Gastrocnemius medialis (tissue), 4 donors: ENCODE measurements around the gene KRT2. TPM values are rescaled to one million over a fixed set of nuclear protein-coding genes. Genes with fewer than 3 reads are reported as not detected.

Source experiments
- ATAC-seq, 2 donors: fragments of 150-250 bp; one replicate each; pipeline ENCODE4 v1.9.1; 2016
- DNase-seq, 2 donors: peaks; one replicate each; pipeline ENCODE4 v3.0.0-alpha.2; 2019
- H3K27ac ChIP-seq, 4 donors: fragments of 200-600 bp; sonication (generic); 1 replicate in 1 of 4; 2 replicates in 3 of 4; pipeline ENCODE4 v1.5.1; 2016 to 2018; ENCODE audit warnings: mild to moderate bottlenecking in 2 of 4, moderate library complexity in 1 of 4
- H3K27me3 ChIP-seq, 3 donors: fragments of 200-600 bp; sonication (generic) in 2 of 3; 1 replicate in 1 of 3; 2 replicates in 2 of 3; pipeline versions ENCODE4 v1.5.1 to v1.6.0; 2016 to 2019; ENCODE audit warnings: mild to moderate bottlenecking in 1 of 3, moderate library complexity in 1 of 3
- H3K36me3 ChIP-seq, 2 donors: fragments of 200-600 bp; sonication (generic) in 1 of 2; one replicate each; pipeline ENCODE4 v1.5.1; 2017 to 2018
- H3K4me1 ChIP-seq, 2 donors: fragments of 200-600 bp; sonication (generic) in 1 of 2; one replicate each; pipeline ENCODE4 v1.5.1; 2016 to 2017; ENCODE audit warnings: mild to moderate bottlenecking in 2 of 2
- H3K4me3 ChIP-seq, 4 donors: fragments of 200-600 bp; sonication (generic) in 3 of 4; 1 replicate in 1 of 4; 2 replicates in 3 of 4; pipeline ENCODE4 v1.5.1; 2016 to 2019; ENCODE audit warnings: mild to moderate bottlenecking in 2 of 4
- H3K9me3 ChIP-seq, 3 donors: fragments of 200-600 bp; sonication (generic) in 2 of 3; 1 replicate in 1 of 3; 2 replicates in 2 of 3; pipeline ENCODE4 v1.5.1; 2016 to 2019
- POLR2A ChIP-seq, 2 donors: fragments of 450-650 bp; IDR thresholded peaks; one replicate each; pipeline ENCODE4 v1.6.1; 2017; ENCODE audit warnings: antibody characterized with exemption in 2 of 2, mild to moderate bottlenecking in 2 of 2, moderate library complexity in 2 of 2
- in situ Hi-C, 4 donors: fragments of 200-750 bp; cut with MboI; loops; one replicate each; pipeline versions ENCODE4 v1.15.0 to v1.8.0; 2017; ENCODE audit warnings: low sequenced_read_pairs in 4 of 4
- intact Hi-C: fragments of 100-400 bp; cut with DNase I; formaldehyde crosslinking; loops from one replicate; pipeline ENCODE4 v1.15.1; 2023; ENCODE audit warnings: low total_unique reads
- total RNA-seq, 4 donors: library from RNA; depleted of rRNA; stranded (reverse); fragments of >200 nt; gene quantifications; one replicate each; pipeline versions ENCODE4 v1.1.0 to v1.2.3, GENCODE V29; 2016
- TF ChIP-seq, protein P1 (sequence below), 5 experiments: fragments of 450-650 bp in 3 of 5; fragments of 200-600 bp in 2 of 5; sonication (generic) in 2 of 5; IDR thresholded peaks in 4 of 5; conservative IDR thresholded peaks in 1 of 5; 1 replicate in 4 of 5; 2 replicates in 1 of 5; pipeline ENCODE4 v1.5.1; 2016 to 2019; ENCODE audit warnings: antibody characterized with exemption in 5 of 5, mild to moderate bottlenecking in 3 of 5, moderate library complexity in 3 of 5

KRT2 gene
- total RNA-seq: not detected

- DNase-seq (no peak), ATAC-seq (no peak)
- H3K4me1 ChIP-seq: no peaks in the 10 kb centered on the region
- H3K36me3 ChIP-seq: no peaks in the 10 kb centered on the region
- H3K27ac ChIP-seq: no peak within 1 kb of the TSS
- H3K4me3 ChIP-seq: no peak within 1 kb of the TSS
- TF ChIP-seq, protein P1, sequence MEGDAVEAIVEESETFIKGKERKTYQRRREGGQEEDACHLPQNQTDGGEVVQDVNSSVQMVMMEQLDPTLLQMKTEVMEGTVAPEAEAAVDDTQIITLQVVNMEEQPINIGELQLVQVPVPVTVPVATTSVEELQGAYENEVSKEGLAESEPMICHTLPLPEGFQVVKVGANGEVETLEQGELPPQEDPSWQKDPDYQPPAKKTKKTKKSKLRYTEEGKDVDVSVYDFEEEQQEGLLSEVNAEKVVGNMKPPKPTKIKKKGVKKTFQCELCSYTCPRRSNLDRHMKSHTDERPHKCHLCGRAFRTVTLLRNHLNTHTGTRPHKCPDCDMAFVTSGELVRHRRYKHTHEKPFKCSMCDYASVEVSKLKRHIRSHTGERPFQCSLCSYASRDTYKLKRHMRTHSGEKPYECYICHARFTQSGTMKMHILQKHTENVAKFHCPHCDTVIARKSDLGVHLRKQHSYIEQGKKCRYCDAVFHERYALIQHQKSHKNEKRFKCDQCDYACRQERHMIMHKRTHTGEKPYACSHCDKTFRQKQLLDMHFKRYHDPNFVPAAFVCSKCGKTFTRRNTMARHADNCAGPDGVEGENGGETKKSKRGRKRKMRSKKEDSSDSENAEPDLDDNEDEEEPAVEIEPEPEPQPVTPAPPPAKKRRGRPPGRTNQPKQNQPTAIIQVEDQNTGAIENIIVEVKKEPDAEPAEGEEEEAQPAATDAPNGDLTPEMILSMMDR (IDR thresholded peaks at IDR 0.05 in 4 of 5, conservative IDR thresholded peaks at IDR 0.05 in 1 of 5): no peak
- no peak for TF ChIP-seq POLR2A (IDR thresholded peaks at IDR 0.05)
- in situ Hi-C loops: no loop called here
- H3K27me3 ChIP-seq: peaks cover 5 to 15% (median 5%) of the 10 kb centered on the region in 3 donors
- intact Hi-C loops: no loop called here
- H3K9me3 ChIP-seq: no peaks in the 10 kb centered on the region
These were observed at the start of gene KRT2 for GRCh38 chr12:52651726-52652261. Gene KRT2, minus strand, starts transcription at chr12:52652211. Its CDS starts 69 bp downstream, at chr12:52652142.

- H3K36me3 ChIP-seq: no peaks in the 10 kb centered on the region
- no peak overlapping the region for H3K27ac ChIP-seq
- in situ Hi-C loops (no loop called here), intact Hi-C loops (no loop called here)
- no peak for TF ChIP-seq POLR2A (IDR thresholded peaks at IDR 0.05)
- TF ChIP-seq, protein P1 (IDR thresholded peaks at IDR 0.05 in 4 of 5, conservative IDR thresholded peaks at IDR 0.05 in 1 of 5): no peak
- H3K4me3 ChIP-seq: no peak overlapping the region
- H3K9me3 ChIP-seq: no peaks in the 10 kb centered on the region
- H3K4me1 ChIP-seq: no peaks in the 10 kb centered on the region
- no peak for ATAC-seq
- DNase-seq: no peak
- H3K27me3 ChIP-seq: peaks cover 0 to 3% (median 3%) of the 10 kb centered on the region in 3 donors
These were observed 49.3 kb upstream of the KRT2 start for GRCh38 chr12:52701281-52701680.

- intact Hi-C loops (no loop called here), in situ Hi-C loops (no loop called here)
- no peaks in the 10 kb centered on the region for H3K36me3 ChIP-seq
- no peaks in the 10 kb centered on the region for H3K9me3 ChIP-seq
- no peaks in the 10 kb centered on the region for H3K4me1 ChIP-seq
- ATAC-seq (peak in 1 of 2 donors; percentile 56), DNase-seq (peak in 1 of 2 donors; percentile 18)
- no peak for TF ChIP-seq POLR2A (IDR thresholded peaks at IDR 0.05)
- TF ChIP-seq, protein P1 (IDR thresholded peaks at IDR 0.05 in 4 of 5, conservative IDR thresholded peaks at IDR 0.05 in 1 of 5): no peak
- H3K27ac ChIP-seq: no peak overlapping the region
- no peak overlapping the region for H3K4me3 ChIP-seq
- H3K27me3 ChIP-seq: peaks cover 0 to 6% (median 3%) of the 10 kb centered on the region in 3 donors
These were observed 47.9 kb upstream of the KRT2 start for GRCh38 chr12:52699960-52700359.

GRCh38 chr12:52699373-52699772 lies 47.4 kb upstream of the KRT2 start:
- in situ Hi-C loops (no loop called here), intact Hi-C loops (no loop called here)
- Histone ChIP-seq H3K9me3 (no peaks in the 10 kb centered on the region), H3K4me1 (no peaks in the 10 kb centered on the region), H3K27me3 (peaks cover 0 to 6% (median 3%) of the 10 kb centered on the region in 3 donors), H3K4me3 (no peak overlapping the region), H3K27ac (no peak overlapping the region), H3K36me3 (no peaks in the 10 kb centered on the region)
- no peak for ATAC-seq
- TF ChIP-seq POLR2A (IDR thresholded peaks at IDR 0.05): no peak
- TF ChIP-seq, protein P1 (IDR thresholded peaks at IDR 0.05 in 4 of 5, conservative IDR thresholded peaks at IDR 0.05 in 1 of 5): no peak
- DNase-seq: no peak
